NCI-H446 treated with DMSO at 0.1 percent for 48 hours (cell line): Measurements from ENCODE around the gene LRFN4.

Experiments used
- DNase-seq: peaks from one replicate; lab custom pipeline; 2025; lab: John Stamatoyannopoulos, UW

The LRFN4 gene

DNA sequence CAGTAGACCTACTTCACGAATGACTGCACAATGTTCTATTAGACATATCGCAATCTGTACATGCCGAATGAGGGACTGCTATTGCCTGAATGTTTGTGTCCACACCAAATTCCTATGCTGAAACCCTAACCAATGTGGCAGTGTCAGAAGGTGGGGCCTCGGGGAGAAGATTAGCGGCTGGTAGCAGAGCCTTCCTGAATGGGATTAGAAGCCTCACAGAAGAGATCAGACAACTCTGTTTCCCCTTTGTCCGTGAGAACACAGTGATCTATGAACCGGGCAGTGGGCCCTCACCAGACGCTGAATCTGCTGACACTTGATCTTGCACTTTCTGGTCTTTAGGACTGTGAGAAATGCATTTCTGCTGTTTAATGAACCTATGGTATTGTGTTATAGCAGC lies 33.1 kb downstream of the LRFN4 start:
- no peak for DNase-seq

GRCh38 chr11:66891851-66892660 lies 35.2 kb downstream of the LRFN4 start:
- no peak for DNase-seq

DNA sequence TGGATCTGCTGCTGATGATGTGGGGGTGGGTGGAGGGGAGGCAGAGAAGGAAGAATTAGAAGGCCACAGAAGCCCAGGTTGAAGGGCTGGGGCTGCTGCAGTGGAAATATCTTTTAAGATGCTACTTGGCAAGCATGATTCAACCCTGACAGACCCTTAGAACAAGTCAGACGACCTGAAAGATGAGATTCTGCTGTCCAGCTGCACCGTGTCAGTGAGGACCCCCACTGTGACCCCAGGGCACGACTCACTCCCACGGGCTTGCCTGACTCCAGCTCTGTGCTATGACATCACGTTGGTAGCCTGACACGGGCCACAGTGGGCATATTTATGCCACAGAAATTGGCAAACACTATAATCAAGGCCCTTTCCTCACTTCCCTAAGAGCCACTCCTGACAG lies 36.0 kb downstream of the LRFN4 start:
- DNase-seq: no peak

DNA sequence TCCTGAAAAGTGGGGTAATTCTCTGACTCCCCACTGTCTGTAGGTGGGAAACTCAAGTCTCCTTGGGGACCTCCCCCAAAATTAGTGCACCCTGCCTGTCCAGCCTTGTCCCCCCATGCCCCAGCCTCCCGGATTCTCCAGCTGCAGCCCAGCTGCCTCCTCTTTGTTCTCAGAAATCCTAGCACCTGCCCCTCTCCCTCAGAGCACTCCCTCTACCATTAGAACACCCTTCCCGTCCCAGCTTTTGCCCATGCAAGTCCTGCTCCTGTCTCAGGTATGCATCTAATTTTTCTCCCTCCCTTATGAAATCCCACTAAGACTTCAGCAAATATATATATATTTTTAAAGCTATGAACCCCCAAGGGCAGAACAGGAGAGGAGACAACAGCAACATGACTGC lies 37.3 kb downstream of the LRFN4 start:
- no peak for DNase-seq

GRCh38 chr11:66901964-66902390 lies 45.1 kb downstream of the LRFN4 start:
- DNase-seq: no peak

GRCh38 chr11:66902486-66903177 lies 45.8 kb downstream of the LRFN4 start:
- DNase-seq: no peak

- DNase-seq: no peak
These were observed 47.2 kb downstream of the LRFN4 start for GRCh38 chr11:66904055-66904454.

- no peak for DNase-seq
These were observed 47.7 kb downstream of the LRFN4 start for GRCh38 chr11:66904561-66904960.

- no peak for DNase-seq
These were observed 48.2 kb downstream of the LRFN4 start for GRCh38 chr11:66904981-66905521.

GRCh38 chr11:66905631-66906030 lies 48.8 kb downstream of the LRFN4 start:
- no peak for DNase-seq

DNA sequence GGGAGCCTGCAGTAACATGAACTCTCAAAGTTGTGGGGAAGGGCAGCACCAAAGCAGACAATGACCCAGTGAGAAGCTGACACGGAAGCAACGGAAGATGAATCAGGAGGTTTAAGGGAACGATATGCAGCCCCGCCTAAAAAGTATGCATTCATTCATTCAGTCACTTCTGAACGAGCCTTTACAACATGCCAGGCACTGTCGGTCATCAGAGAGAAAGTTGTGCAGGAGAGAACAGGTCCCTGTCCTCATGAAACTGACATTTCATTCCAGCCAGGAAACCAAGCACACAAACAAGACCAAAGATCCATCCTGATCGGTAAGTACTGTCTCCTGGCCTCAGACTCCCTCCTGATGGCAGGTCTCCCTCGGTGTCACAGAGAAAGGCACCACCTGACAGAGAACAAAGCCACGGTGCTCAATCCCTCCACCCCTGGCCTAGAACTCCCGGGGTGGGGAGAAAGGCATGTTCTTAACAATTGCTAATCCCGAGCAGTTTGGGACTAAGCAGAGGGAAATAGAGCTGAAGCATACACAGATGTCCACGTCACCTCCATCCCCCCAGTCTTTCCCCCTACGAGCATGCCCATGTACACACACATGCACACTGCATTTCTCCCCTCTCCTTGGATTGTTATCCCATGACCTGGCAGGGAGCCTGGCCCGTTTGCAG lies 49.3 kb downstream of the LRFN4 start:
- DNase-seq: no peak

GRCh38 chr11:66907751-66908630 lies 51.1 kb downstream of the LRFN4 start:
- DNase-seq: no peak

- no peak for DNase-seq
These were observed 52.3 kb downstream of the LRFN4 start for GRCh38 chr11:66909181-66909580.

DNA sequence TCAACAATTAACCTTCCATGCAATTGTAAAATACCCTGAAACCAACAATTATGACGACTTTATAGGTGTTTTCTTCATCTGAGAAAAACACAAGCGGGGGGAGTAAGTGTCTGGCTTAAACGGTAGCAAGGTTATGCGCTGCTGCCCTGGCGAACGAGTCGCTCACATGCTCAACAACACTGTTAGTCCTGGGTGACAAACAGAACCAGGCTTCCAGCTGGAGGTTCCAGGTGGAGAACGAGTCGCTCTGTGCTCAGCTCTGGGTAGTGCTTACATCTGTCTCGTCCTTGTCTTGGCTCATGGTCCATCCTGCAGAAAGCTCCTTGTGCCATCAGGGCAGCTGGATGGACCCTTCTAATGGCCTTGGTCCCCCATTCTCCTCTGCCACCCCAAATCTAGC lies 53.2 kb downstream of the LRFN4 start:
- DNase-seq: no peak
